Non-pigmented ciliary epithelial cell (primary cell): ENCODE measurements around the gene ZNF597.
"Not testable (repeated sequence)": the region's sequence is repeated elsewhere in the genome, so short reads cannot be mapped to it uniquely, and the experiment has no call there.

ENCODE experiments used
- DNase-seq: peaks from one replicate; pipeline ENCODE4 v3.0.0-alpha.2; 2010; ENCODE audit warnings: low read depth

The ZNF597 gene

DNA sequence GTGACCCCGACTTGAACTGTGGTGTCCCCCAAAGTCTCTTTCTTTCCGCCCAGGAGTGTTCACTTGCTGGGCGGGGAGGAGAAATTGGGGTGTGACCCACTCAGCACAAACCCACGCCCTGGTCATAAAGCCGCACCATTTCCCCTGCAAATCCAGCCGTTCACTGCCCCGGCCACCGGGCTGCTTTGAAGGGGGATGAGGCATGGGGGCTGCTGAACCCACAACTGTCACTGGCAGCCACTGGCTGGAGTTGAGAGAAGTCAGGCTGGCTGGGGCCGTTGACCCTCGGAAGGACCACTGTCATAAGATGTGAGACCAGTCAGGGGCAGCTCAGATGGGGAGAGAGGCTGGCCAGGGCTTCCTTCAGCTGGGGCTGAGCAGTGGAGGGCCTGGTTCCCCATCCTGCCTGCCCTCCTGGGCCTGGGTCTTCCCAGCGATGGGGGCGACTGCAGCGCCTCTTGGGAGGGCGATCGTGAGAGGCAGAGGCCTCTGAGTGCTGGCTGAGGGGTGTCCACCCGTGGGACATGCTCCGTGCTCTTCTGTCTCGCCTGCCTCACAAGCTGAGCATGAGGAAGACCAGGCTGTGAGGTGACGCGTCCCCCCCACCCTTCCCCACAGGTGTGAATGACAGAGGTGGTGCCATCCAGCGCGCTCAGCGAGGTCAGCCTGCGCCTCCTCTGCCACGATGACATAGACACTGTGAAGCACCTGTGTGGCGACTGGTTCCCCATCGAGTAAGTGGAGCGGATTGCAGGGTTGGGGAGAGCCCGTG is 32.5 kb upstream of the ZNF597 start:
- DNase-seq, result no peak

DNA sequence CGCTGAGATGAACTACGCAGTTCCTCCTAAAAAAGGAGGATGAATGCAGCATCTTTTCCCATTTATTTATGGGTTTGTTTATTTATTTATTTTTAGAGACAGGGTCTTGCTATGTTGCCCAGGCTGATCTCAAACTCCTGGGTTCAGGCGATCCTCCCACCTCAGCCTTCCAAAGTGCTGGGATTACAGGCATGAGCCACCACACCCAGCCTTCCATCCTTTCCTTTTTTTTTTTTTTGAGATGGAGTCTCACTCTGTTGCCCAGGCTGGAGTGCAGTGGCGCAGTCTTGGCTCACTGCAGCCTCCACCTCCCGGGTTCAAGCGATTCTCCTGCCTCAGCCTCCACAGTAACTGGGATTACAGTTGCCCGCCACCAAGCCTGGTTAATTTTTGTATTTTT is 31.6 kb upstream of the ZNF597 start:
- not testable (repeated sequence) for DNase-seq

DNA sequence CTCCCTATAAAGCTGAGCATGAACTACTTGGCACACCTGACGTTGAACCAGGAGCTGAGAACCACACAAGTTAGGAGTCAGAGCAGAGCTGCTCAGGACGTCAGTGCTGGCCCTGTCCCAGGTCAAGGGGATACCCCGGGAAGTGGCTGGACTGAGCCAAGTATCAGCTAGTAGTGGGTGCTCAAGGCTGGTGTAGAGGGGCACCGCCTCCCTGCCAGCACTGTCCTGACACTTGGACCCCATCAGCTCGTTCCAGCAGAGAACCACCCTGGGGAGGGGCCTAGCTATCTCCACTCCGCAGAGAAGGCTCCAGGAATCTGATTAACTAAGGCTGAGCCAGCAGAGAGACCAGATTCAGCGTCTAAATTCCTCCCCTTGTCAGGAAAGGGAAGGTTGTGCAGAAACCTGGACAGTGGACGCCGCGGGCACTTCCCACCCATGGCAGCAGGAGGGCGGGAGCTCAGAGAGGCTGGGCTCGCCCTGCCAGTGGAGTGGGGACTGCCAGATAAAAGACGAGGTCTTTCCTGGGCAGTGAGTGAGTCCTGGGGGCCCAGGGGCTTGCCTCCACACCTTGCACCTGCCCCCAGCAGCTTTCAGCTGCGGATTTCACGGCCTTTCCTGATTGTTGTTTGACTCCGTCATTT is 31.0 kb upstream of the ZNF597 start:
- DNase-seq, result no peak

DNA sequence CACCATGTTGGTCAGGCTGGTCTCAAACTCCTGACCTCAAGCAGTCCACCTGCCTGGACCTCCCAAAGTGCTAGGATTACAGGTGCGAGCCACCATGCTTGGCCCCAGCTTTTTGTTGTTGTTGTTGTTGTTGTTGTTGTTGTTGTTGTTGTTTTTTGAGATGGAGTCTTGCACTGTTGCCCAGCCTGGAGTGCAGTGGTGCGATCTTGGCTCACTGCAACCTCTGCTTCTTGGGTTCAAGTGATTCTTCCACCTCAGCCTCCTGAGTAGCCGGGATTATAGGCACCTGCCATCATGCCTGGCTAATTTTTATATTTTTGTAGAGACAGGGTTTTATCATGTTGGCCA is 30.3 kb upstream of the ZNF597 start:
- not testable (repeated sequence) for DNase-seq

DNA sequence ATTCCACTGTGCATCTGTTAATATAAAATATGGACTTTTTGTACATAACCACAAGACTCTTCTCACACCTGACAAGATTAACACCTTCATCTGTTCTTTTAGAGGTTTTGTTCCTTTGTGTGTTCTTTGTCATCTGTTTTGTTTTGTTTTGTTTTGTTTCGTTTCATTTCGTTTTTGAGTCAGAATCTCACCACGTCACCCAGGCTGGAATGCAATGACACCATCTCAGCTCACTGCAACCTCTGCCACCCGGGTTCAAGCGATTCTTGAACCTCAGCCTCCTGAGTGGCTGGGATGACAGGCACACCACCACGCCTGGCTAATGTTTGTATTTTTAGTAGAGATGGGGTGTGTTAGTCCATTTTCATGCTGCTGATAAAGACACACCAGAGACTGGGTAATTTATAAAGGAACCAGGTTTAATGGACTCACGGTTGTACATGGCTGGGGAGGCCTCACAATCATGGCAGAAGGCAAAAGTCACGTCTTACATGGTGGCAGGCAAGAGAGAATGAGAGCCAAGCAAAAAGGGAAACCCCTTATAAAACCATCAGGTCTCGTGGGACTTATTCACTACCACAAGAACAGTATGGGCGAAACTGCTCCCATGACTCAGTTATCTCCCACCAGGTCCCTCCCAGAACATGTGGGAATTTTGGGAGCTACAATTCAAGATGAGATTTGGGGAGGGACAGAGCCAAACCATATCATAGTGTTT is 29.7 kb upstream of the ZNF597 start:
- DNase-seq, result no peak

DNA sequence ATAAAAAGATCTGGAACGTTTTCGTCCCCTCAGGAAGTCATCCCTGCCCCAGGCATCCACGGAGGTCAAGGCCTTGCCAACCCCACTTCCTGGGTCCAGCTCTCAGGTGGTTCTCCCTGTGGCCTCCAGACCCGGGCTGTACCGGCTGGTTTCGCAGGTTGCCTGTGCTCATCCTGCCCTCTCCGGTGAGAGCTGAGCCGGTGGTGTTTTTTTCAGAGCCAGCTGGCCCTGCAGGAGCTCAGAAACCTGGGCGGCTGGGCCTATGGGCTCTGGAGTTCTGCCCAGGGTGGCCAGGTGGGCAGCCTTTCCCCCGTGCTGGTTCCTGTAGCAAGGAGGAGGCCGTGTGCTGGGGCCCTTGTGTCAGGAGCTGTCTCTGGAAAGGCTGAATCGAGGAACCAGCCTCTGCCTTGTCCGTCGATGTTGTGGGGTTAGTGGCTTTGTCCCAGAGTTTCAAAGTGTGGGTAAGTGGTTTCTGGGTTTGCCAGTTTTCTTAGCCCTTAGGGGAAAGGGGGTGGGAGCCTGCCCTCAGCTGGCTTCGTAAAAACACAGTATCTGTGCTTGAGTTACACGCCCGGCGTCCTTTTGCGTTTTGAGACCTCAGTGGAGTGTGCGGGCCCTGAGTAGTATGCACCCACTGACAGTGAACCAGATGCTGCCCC is 28.3 kb upstream of the ZNF597 start:
- no peak for DNase-seq

DNA sequence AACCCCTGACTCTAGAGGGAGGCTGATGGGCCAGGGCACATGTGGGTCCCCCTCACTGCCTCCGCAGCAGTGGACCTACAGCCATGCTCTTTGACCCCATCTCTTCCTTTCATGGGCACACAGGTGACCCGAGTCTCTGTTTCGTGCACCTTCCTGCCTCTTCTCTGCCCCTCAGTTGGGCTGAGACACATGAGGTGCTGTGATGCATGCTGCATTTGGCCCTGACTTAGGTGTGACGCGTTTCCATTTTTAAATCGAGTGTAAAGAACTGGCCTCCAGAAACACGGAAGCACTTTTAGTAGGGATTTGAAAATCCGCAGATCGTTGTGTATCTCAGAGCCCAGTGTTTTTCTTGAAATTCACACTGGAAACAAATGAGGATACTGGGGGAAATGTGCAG is 27.4 kb upstream of the ZNF597 start:
- no peak for DNase-seq

DNA sequence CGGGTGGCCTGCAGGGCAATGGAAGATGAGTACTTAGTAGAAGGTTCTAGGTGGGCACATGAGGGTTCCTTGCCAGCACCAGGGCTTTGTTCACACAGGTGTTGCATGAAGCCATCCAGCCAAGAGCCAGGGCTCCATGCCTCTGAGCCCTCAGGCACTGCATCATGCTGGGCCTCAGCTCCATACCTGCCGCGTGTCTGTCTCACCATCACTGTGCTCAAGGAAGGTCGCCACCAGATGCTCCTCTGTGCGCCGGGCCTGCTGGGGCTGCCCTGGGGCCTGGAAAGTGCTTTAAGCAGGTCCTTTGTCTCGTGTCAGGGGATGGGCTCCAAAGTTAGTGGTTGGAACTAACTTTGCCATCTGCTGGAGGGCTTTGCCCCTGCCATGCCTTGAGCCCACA is 26.4 kb upstream of the ZNF597 start:
- DNase-seq, result no peak

DNA sequence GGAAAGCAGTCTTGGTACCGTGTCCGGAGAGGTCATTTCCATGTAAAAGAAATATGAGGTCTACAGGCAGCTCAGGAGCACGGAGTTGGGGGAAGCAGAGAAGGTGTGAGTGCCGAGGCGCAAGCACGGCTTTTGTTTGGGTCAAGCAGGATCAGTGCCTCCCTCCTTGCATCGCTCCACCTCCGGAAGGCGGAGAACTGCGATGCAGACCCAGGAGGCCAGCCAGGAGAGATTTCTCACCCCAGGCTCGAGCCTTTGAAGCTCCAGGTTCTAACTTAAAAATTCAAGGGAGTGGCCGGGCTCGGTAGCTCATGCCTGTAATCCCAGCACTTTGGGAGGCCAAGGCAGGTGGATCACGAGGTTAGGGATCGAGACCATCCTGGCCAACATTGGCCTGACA is 25.2 kb upstream of the ZNF597 start:
- DNase-seq, result no peak

DNA sequence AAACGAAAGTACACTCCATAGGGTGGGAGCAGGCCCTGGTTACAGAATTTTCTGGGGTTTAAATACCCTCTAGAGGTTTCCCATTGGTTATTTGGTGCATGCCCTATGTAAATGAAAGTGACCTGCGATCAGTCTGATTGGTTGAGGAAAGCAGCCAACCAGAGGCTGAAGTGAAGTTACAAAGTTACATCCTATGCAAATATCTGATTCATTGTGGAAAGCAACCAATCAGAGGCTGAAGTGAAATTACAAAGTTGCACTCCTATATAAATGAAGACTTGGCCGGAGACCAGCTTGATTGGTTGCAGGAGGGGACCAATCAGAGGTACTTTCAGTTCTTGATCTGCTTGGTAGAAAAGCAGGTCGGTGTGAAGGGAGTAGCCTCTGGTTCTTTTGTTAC is 24.6 kb upstream of the ZNF597 start:
- no peak for DNase-seq

DNA sequence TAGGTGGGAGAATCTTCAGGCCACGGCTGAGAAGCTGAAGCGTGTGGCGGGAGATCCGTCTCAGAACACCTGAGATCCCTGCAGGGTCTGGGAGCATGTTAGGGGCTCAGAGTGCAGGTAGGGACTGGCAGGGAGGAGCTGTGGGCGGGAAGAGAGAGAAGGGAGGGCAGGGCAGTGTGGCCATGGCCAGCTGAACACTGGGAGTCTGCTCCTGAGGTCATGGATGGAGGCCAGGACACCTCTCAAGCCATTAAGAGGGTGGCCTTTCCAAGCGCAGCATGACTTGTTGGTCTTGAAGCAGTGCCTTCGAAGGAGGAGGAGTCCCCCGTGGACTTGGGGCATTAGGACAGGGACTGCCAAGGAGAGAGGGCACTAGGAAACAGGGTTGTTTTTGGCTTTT is 23.9 kb upstream of the ZNF597 start:
- DNase-seq, result no peak

DNA sequence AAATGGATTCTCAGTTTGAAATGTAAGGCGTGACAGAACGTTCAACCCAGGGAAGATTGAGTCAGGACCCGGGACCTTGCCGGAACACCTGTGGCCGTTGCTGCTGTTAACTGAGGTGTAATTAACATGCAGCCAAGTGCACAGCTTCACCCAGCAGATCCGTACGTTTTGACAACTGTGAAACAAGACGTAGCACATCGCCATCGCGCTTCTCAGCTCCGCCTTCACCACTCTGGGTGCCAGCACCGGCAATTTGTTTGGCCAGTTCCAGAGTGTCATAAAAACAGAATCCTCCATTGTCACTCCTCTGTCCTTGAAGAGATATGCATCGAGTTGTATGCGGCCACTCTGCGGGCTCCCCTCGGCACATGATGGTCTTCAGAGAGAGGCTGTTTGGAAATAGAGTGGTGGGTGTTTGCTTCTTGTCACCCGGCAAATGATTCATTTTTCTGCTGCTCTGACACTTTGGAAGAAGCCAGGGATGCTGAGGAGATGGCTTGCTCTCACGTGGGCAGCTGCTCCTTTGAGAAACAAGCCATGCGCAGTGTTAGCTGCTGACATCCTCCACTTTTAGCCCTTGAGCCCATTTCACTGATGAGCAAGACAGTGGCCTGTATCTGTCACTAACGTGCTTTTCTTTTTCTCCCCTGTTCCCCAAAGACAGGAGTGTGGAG is 22.7 kb upstream of the ZNF597 start:
- no peak for DNase-seq

DNA sequence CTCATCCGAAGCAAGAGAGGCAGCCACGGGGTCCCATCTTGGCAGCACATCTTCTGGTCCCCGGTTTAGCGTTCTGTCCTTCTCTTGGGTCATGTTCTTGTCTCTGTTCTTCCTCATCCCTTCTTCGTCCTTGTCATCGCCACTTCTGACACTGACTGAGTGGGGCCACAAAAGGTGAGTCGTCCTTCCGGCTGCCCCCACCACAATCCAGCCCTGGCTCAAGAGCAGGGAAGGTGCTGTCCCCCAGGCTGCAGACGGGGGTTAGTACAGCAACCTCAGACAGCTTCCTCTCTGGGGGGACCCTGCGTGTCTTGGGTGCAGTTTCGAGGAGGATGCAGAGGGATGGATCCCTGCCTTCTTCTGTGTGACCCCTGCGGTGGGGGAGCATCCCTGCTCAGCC is 22.0 kb upstream of the ZNF597 start:
- DNase-seq, result no peak

DNA sequence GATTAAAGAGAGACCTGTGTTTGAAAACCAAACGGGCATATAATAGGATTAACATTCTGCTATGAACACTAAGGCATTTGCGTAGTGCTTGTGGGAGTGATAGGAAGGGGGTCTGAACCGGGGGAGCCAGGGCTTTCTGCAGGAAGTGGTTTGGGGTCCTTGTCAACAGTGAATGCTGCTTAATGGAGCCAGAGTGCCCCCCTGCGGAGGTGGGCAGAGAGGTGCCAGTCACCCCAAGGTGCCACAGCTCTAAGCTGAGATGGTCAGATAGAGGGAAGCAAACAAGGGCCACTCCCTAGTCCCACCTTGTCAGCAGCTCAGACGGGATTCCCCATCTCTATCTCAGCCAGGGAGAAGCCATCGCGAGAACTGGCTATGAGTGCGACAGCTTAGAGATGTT is 17.8 kb upstream of the ZNF597 start:
- no peak for DNase-seq

DNA sequence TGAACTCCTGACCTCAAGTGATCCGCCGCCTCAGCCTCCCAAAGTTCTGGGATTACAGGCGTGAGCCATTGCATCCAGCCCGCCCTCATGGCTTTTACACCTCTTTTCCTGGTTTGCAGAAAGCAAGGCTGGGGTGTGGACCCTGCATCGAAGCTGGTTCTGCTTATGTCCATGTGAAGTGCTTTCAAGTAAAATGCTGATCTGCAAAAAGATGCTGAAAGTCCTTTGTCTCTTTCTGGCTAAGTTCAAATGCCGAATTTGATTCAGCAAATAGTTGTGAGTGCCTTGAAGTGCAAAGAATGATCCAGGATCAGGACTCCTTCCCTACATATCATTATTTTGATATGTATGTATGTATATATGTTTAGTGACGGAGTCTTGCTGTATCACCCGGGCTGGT is 17.3 kb upstream of the ZNF597 start:
- DNase-seq, result no peak

DNA sequence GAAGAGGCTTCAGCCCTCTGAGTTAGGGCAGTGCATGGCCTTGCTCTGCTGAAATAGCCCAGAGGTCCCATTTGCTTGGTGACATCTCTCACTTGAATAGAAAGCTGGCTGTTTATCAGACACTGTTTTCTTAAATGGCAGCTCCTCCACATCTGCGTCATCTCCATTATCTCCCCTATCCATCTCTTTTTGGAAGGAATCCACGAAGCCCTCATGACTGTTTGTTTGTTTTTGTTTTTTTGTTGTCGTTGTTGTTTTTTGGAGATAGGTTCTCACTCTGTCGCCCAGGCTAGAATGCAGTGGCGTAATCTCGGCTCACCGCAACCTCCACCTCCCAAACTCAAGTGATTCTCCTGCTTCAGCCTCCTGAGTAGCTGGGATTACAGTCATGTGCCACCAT is 16.8 kb upstream of the ZNF597 start:
- no peak for DNase-seq

DNA sequence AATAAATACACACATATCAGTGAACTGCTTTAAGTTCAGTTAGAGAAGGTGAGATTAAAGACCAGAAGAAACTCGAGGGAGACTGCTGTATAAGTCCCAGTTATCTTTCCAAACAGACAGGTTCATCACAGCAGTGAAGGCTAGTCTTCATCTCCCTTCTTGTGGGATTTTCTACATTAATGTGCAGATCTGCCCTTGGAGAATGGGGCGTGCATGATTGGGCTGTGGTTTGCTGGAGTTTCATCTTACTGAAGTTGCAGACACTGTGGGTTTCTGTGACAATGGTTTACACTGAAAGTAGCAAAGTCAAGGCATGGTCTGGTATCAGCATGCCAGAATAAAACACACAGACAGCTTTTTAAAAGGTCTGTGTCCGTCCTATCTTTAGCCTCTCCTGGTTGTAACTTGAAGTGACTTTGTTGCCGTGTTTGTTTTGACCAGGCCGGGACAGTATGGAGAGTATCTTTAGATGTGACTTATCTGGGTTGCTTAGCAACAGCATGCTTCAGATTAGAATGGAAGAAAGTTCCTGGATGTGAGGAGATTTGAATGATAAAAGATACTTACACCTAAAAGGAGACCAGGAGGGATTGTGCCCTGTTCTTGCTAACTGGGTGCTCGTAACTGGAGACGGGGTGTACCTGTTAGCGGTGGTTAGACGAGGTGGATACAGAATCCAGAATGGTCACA is 16.2 kb upstream of the ZNF597 start:
- no peak for DNase-seq

DNA sequence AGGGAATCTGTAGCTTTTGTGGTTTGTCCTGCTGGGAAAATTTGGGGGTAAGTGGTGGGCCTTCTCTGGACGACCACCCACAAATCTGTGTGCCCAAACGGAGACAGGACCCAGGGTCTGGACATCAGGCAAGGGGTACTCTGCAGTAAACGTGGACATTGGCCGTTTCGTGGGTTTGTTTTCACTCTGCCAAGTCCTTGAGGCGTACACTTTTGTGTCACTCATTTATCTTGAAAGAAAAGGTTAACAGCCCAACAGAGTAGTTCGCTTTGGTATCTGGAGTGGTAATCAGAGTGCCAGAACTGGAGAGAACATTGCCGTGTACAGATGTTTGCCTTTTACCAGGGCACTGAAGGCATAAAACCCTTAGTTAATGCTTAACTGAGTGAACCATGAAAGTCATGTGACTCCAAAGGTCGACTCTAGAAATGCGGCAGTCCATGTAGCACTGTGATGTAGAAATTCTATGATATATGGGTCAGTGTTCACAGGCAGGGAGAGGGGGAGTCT is 15.6 kb upstream of the ZNF597 start:
- no peak for DNase-seq

DNA sequence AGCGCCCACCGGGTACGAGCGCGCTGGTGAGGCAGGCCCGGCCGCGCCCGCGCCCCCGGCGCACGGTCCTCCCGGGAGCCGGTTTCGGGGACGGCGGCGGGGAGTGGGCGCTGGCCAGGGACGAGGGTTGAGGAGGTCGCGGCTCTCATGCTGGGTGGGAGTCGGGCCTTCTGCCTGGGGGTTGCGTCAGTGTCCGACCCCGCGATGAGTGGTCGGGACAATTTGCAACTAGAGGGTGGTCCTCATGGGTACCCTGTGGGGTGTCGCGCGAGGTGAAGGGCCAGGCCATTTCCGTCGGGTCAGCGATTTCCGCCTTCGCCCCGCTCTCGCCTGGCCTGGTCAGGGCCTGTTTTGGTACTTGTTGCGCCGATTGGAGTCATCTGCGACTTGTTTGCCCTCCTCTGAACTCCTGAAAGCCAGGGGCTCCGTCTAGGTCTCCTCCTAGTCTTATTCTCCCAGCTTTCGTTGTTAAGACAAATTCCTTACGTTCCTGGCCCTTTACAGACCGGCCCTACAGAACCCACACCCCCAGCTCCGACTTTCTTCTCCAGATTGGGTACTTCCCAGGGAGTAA is 15.1 kb upstream of the ZNF597 start:
- DNase-seq, result no peak

DNA sequence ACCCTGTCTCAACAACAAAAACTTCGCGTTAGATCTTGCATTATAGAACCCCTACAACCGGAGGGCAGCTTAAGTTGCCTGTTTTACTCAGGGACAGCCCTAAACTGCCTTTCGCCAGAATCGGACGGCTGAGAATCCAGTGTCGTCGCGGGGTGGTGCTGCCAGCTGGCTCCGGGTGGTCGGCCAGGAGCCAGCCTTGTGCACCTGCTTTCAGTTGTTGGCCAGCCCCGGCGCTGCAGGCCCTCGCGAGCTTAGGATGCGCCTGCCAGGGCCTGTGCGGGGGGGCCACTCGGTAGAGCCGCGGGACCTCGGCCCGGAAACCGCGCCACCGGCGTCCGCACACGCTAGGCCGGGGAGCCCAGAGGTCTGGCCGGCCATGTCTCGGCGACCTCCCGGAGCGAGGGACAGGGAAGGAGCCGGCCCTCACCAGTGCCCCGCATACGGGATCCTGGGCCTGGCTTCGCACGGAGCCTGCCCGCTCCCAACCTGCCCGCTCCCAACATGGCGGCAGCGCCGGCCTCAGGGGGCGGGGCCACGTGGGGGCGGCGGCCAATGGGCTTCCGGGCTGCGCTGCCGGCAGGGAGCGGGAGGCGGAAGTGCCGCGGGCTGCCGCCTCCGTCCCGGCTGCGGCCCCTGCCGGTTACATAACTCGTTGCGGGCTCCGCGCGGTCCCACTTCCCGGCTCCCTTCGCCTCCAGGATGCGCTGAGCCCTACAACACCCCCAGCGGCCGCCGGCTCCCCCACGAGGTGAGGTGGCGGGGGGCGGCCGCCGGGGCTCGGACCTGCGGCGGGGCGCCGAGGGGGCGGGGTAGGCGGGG is 14.3 kb upstream of the ZNF597 start:
- DNase-seq, result no peak
